Suppressor macrophage treated with lipopolysaccharide for 4 hours (primary cell): ENCODE measurements around the gene RCAN2.

Source experiments
- DNase-seq: peaks from one replicate; pipeline ENCODE4 v3.0.0-alpha.2; 2020

Gene RCAN2

DNA sequence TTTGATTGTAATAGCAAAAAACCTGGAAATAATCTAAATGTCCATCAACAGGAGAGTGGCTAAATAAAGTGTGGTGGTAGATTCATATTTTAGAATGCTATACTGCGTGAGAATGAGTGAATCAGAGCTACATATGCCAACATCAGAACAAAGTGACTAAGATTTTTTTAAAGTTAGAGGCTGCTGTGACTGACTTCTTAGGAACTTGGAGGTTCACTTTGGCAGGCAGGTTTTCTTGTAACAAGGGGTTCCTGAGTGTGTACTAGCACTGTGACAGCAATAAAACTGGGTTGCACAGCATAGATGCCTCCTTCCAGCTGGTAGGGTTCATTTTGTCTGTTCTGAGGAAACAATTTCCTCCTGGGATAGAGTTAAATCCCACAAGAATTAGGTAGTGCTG, 245.2 kb downstream of the RCAN2 start:
- no peak for DNase-seq

DNA sequence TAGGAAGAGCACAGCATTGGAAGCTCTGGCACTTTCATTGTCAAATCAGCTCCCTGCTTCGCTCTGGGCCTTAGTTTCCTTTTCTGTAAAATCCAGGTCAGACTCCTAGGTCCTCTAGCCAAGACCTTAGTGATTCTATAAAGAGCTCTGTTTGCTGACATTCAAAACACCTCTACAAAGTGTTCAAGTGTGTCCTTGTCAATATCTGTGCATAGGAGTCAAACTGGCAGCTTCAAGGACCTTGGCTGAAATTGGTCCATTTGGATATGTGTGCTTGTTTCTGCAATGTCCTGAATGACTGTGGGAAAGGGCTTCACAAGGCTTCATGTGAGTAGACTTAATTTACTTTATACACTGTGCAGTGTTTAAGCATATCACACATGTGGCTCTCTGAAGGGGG, 246.6 kb downstream of the RCAN2 start:
- DNase-seq, result no peak

DNA sequence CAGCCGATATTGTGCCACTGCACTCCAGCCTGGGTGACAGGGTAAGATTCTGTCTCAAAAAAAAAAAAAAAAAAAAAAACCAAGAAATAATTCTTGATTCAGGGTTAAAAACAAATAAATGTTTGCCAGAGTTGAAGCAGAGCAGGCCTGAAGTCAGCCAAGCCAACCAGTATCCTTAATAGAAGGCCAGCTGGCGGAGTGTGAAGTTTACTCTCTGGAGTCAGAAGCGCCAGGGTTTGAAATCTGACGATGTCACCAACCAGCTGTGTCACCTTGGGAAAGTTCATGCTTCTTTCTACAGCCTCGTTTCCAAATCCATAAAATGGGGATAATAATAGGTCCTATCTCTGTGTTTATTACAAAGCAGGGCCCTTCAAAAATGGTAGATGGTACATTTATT, 247.5 kb downstream of the RCAN2 start:
- DNase-seq, result no peak

DNA sequence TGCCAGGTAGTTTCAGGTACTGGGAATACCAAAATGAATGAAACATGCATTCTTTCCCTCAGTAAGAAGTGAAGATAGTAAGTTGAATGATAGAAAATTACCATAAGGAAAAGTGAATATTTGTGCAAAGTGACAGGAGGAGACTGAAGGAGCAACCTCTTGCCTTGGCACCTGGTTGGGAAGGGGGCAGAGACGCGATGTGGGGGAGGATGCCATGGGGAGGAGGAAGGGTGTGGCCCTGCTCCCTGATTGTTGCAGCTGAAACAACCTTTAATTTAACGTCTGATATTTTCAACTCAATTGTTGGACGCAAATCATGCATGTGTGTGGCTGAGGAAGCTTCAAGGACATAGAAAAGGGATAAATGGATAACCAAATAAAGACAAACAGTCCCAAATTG, 248.3 kb downstream of the RCAN2 start:
- DNase-seq, result no peak

DNA sequence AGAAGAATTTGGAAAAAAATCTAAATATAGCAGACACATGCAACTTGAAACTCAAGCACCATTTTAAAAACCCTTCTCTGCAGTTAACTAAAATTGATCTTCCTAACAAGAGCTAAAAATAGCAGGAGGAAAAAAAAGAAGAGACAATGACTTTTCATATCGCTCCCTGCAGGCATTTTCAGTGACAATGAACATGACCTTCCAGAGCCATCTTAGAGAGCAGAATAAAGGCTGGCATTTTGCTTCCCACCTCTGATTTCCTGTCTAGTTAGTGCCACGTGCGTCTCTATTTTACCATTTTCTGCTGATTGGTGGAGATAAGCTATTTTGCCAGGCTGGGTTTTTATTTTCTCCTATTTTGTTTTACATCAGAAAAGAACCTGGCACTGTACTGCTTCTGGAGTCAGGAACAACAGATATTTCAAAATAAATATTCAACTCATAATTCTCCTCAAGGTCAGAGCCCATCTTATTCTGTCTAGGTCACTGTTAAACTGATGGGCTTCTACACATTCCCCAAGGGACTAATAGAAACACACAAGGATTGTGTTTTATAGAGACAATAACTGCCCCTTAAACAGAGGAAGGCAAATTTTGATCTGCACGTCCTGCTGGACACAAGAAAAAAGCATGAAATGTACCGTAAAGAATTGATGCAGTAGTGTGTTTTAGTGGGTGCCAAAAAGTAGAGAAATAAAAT, 250.2 kb downstream of the RCAN2 start:
- DNase-seq, result no peak

DNA sequence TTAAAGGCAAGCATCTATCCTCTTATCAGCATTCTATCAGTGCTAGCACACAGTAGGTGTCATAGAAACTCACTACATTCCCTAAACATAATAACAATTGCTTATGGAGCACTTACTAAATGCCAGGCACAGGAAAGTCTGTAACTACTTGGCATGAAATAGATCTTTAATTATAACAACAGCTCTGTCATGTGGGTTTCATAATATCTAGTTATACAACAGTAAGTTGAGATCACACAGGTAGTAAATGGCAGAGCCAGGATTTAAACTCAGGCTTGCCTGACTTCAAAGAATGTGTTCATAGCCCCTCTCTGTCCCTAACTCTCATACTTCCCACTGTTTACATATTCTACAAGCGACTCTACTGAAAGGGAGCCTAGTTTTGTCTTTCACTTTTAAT, 254.5 kb downstream of the RCAN2 start:
- DNase-seq, result no peak

DNA sequence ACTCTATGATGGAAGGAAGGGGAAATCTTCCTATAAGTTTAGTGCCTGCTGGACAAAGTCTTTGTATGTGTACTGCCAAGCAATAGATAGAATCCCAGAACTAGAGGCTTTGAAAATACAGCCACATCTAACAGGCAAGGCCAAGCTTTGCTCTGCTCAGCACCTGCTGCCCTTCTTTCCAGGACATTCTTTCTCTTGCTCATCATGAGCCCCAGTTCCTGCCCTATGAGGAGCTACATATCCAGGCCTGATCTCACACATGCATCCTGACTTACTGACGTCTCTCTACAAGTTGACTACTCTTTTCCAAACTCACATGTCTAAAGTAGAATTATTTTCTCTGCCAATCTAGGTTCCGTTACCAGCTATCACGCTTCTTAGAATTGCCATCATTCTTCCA, 256.0 kb downstream of the RCAN2 start:
- DNase-seq, result no peak

DNA sequence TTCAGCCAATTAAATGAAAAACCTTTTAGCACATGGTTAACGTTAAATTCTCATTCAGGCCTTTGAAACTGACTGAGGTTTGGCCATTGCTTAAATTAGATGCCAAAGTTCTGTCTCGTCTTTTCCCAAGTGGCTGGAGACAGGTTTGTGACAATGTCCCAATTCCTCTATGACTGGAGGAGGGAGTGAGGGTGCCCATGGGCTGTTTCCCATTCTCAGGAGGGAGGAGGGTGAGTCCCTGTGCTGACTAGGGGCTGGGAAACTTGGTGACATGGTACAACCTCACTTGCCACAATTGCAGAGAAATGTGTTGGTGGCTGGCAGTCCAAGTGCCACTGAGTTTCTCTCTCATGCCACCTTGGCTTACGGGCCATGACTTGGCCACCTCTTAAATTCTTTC, 256.5 kb downstream of the RCAN2 start:
- DNase-seq, result no peak

DNA sequence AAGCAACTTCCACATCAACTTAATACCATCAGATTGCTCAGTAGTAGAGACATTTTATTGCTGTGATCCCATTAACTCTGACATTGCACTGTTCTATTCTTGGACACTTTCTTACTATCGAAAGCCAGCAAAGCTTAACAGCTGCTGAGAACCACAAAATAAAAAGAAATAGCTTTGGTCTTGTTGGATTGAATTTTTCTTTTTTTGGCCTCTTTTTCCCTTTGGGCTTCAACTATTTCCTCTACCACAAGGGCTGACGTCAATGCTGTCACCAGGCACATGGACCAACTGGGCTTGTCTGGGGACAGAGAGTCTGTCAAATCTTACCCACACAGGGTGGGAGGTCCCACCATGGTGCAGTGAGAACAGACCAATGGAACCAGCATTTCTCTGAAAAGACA, 257.1 kb downstream of the RCAN2 start:
- DNase-seq, result no peak

DNA sequence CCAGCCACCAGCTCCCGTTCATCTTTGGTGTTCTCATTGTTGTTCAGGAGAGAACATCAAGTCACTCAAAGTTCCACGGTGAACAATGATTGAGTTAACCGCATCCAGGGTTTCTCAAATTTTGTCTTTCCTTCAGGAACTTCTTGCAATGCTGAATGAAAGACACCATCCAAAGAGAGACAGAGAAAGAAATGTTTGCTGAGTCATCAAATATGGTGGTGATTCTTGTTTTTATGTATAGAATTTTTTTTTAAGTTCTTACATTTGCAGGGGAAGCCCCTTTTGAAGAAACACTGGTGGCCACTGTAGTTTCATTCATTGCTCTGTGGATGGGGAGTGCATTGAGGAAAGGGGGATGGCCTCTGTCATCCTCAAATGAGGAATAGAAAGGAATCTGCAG, 258.1 kb downstream of the RCAN2 start:
- no peak for DNase-seq

DNA sequence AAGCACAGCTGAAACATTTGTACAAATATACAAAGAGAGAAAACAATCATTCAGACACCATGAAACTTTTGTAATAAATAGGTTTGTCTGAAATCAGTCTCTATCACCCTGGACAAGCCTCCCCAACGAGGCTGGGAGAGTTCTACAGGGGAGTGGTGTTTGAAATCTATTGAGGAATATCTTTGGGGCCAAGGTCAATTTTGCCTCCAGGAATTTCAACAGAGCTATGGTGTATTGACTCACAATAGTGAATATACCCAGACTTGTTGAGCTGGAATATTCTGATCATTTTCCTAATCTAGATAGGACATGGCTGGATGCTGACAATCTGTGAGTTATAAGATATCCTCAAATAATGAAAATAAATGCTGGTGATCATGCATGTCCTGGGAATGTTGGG, 269.0 kb downstream of the RCAN2 start:
- no peak for DNase-seq

DNA sequence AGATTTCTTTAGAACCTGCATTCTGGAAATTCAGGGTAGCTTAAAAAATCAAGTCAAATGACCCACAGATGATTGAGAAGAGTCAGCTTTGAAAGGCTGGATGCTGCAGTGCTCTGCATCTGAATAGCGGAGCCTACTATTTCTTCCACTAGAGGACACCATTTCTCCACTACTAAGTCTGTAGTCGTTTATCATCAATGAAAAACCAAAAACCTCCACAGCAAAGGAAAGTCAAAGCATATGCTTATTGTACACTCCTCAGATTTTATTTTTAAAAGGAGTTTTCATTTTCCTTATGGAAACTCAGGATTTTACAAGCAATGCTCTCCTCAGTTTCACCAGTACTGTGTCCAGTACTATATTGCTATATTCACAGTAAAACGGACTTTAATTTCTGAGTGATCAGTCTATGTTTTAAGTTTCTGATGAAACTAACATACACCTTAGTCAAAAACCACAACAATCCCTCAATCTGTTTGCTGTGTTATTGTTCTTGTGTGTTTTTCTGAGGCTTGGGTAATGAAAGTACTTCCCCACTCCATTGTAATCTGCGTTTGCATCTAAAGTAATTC, 269.9 kb downstream of the RCAN2 start:
- peak; percentile 54 for DNase-seq

DNA sequence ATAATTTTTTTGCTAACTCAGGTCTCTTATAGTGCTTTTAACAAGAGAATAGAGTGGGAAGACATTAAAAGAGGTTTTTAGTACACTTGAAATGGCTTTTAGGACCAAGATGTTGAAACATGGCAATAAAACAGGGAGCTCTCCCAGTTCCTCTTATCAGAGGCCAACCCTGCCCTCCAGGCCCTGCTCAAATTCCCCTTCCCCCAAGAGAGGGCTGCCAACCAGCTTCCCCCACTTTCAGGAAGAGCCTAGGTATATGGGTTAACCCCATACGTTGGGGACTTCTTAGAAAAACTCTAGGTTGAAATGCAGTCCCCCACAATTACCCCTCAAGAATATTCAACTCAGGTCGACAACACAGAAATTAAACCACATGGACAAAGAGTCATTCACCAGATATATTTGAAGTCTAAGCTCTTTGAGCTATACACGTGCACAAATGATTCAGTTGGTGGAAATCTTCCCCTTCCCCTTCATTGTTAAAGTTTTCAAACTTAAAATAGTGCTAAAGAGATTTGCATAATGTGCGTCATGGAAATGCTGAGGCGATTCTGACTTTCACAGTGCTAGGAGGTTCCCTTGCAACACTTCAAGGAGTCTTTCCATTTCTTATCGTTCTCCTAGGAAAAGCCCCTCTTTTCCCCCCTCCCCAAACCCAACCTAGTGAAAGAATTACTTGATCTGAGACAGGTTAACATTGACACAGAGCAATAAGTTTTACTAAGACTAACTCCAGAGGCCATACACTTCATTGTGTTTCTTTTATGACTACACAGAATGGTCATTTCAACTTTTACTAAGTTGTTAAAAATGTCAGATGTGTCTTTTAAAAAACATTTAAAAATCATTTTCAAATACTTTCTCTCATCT, 270.7 kb downstream of the RCAN2 start:
- peak; percentile 82 for DNase-seq

DNA sequence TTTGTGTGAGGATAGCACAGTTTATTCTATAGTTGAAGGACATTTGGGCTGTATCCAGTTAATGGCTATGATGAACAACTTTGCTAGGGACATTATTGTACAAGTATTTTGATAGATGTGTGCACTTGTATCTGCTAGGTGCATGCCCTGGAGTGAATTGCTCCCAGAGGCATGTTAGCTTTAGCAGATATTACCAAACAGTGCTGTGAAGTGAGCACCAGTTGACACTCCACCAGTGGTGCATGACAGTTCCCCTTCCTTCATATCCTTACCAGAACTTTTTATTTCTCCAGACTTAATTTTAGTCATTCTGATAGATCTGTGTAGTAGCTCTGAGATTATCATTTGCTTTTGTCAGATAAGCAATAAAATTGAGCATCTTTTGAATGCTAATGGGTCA, 271.6 kb downstream of the RCAN2 start:
- peak; percentile 9 for DNase-seq

DNA sequence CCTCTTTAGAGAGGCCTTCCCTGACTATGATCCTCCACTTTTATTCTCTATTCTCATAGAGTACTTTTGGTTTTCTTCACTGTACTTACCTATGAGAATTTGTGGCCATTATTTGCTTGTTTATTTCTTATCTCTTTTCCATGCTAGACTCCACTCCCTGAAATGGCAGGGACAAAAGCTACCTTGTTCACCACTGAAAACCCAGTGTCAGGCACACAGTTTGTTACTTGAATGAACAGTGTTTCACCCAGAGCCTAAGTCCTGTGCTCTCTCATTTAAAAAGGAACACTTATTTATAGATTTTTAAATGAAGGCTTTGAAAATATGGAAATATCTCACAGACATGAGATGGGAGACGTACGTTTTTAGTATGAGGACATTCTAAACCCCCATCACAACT, 272.8 kb downstream of the RCAN2 start:
- no peak for DNase-seq

DNA sequence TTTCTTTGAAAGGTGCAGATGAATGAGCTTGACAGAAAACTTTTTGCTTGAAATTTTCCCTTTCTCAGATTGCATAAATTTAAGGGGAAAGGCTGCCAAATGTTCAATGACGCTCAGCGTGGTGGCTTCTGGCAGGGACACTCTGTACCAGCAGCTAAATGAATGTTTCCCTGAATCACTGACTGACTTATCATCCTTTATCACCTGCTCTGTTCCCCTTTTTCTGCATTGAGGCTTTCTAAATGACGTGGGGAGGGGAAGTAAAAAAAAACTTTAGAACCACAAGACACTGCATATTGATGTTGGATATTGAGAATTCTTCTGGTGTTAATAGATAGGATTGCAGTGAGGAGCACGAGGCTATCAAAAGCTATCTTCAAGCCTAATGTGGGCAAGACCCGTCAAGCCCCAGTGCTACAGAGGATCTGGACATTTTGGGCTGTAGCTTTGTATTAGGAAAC, 273.5 kb downstream of the RCAN2 start:
- peak; percentile 70 for DNase-seq

DNA sequence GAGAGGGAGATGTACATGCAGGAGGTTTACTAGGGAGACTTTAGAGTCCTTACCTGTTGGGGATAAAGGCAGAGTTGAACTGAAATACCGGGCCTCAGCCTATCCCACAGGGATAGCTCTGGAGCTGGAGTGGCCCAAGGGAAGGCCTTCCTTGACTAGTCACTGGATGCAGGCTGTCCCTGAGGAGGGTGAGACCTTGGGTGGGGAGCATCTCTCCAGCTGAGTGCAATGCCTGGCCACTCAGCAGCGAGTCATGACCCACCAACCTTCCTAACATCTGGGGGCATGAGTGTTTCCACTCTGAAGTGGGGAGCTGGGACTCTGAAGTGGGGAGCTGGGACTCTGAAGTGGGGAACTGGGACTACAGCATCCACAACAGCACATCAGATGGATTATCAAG, 274.4 kb downstream of the RCAN2 start:
- DNase-seq, result no peak

DNA sequence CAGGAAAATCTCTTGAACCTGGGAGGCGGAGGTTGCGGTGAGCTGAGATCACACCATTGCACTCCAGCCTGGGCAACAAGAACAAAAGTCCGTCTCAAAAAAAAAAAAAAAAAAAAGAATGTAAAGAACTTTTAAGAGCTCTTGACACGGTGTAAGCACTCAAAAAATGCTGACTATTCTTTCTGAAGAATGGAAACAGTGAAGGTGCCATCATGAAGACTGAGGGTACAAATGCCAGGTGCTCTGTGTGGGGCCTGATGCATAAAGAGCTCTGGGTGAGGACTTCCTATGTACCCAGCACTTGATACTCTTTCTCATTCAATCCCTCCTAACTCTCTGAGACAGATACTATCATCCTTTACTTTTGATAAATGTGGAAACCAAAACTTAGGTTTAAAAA, 275.5 kb downstream of the RCAN2 start:
- no peak for DNase-seq

DNA sequence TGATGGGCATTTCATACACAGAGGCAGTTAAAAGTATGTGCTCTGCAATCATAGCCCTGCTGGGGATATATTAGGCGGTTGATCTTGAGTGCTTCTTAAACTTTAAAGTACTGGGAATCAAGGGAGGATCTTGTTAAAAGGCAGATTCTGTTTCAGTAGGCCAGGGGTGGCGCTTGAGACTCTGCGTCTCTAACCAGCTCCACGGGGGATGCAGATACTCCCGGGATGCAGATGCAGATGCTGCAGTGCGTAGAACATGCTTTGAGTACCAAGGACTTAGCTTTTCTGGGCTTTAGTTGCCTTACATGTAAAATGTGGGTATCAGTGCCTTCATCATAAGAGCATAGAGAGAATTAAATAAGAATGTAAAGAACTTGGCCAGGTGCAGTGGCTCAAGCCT, 276.0 kb downstream of the RCAN2 start:
- DNase-seq, result no peak

DNA sequence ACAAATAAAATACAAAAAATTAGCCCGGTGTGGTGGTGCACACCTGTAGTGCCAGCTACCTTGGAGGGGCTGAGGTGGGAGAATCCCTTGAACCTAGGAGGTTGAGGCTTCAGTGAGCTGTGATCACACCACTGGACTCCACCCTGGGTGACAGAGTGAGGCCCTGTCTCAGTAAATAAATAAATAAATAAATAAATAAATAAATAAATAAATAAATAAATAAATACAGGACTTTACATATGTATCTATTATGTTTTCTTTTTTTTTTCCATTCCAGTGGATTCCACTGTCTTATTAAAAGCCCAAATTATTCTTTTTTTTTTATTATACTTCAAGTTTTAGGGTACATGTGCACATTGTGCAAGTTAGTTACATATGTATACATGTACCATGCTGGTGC, 279.3 kb downstream of the RCAN2 start:
- no peak for DNase-seq

DNA sequence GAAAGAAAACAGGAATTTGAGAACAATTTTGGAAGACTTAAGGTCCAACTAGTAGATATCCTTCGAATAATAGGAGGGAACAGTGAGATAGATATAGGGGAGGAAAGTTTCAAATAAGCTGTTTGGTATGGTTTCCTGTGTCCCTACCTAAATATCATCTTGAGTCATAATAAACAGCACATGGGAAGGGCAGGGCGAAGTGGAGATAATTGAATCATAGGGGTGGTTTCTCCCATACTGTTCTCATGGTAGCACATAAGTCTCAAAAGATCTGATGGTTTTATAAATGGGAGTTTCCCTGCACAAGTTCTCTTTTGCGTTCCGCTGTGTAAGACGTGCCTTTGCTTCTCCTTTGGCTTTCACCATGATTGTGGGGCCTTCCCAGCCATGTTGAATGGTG, 281.0 kb downstream of the RCAN2 start:
- DNase-seq, result no peak

DNA sequence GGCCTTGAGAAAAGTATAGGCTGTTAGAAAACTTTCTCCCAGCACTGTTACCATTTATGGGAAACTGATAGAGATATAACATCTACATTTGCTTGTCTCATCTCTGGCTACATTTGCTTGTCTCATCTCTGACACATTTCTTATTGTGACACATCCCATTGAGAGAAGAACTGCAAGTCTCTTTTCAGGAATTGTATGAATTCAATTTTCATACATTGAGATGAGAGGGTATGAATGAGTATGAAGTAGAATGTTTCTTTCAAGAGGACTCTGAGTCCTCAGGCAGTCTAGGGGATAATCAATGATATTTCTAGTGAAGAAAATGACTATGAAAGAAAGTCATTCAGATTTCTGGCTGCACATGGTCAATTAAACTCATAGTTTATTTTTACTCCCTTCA, 282.9 kb downstream of the RCAN2 start:
- peak; percentile 7 for DNase-seq

DNA sequence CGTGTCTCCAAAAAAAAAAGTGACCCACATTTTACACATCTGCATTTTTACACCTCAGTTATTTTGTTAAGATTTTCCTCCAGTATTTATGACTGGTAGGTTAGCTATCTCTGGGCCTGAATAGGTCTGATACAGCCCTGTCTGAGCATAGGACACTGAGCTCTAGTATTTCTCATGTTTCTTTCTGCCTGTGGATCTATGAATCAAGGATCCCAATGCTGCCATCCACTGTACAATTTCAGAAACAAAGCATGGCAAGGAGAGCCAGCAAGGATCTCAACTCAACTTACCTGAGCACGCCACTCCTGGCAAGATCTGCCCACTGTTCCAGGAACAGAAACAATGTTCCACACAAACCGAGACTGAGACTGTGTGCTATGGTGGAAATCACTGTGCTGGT, 284.1 kb downstream of the RCAN2 start:
- no peak for DNase-seq
